ENCODE results near the gene AKAP6. TPM values are rescaled to one million over a fixed set of nuclear protein-coding genes. Genes with fewer than 3 reads are reported as not detected.

The AKAP6 gene
- total RNA-seq = 2.9 and 3.4 TPM in 2 replicates
- long read RNA-seq, partial matches to known transcripts = 1 of 5 reads
- long read RNA-seq, other reads (novel, unspliced or antisense) = 4 of 5 reads

GRCh38 chr14:32329146-32329545, at the start of gene AKAP6:
AKAP6 (plus strand) TSS chr14:32329298; CDS start chr14:32433494, 104,196 bp downstream.
- Mint-ChIP-seq H3K4me1 (ENCODE audit: low read depth) (peaks cover 14% of the 10 kb centered on the region), H3K4me3 (ENCODE audit: low read depth) (no peak within 1 kb of the TSS), H3K9me3 (ENCODE audit: low read depth) (no peaks in the 10 kb centered on the region), H3K27ac (peak within 1 kb of the TSS; percentile 46), H3K36me3 (ENCODE audit: insufficient read depth) (no peaks in the 10 kb centered on the region), H3K27me3 (no peaks in the 10 kb centered on the region)
- TF ChIP-seq CTCF (IDR thresholded peaks at IDR 0.05; ENCODE audit: unreplicated experiment) = no peak
- DNase-seq (ENCODE audit: low spot score, unreplicated experiment) = no peak

- TF ChIP-seq CTCF (IDR thresholded peaks at IDR 0.05; ENCODE audit: unreplicated experiment) = no peak
- Mint-ChIP-seq H3K4me3 (ENCODE audit: low read depth) (no peak overlapping the region), H3K9me3 (ENCODE audit: low read depth) (peaks cover 27% of the 10 kb centered on the region), H3K36me3 (ENCODE audit: insufficient read depth) (peaks cover 4% of the 10 kb centered on the region), H3K4me1 (ENCODE audit: low read depth) (no peaks in the 10 kb centered on the region), H3K27ac (no peak overlapping the region), H3K27me3 (no peaks in the 10 kb centered on the region)
- no peak for DNase-seq (ENCODE audit: low spot score, unreplicated experiment)
Observed at GRCh38 chr14:32286602-32287001, 42.5 kb upstream of the AKAP6 start.

- H3K27me3 Mint-ChIP-seq = no peaks in the 10 kb centered on the region
- no peak for TF ChIP-seq CTCF (IDR thresholded peaks at IDR 0.05; ENCODE audit: unreplicated experiment)
- DNase-seq (ENCODE audit: low spot score, unreplicated experiment) = no peak
- no peak overlapping the region for H3K4me3 Mint-ChIP-seq (ENCODE audit: low read depth)
- H3K9me3 Mint-ChIP-seq (ENCODE audit: low read depth) = peaks cover 5% of the 10 kb centered on the region
- H3K4me1 Mint-ChIP-seq (ENCODE audit: low read depth) = peaks cover 6% of the 10 kb centered on the region
- H3K36me3 Mint-ChIP-seq (ENCODE audit: insufficient read depth) = no peaks in the 10 kb centered on the region
- no peak overlapping the region for H3K27ac Mint-ChIP-seq
Observed at GRCh38 chr14:32296366-32296765, 32.7 kb upstream of the AKAP6 start.

- TF ChIP-seq CTCF (IDR thresholded peaks at IDR 0.05; ENCODE audit: unreplicated experiment) = no peak
- Mint-ChIP-seq H3K27ac (no peak overlapping the region), H3K36me3 (ENCODE audit: insufficient read depth) (no peaks in the 10 kb centered on the region), H3K9me3 (ENCODE audit: low read depth) (no peaks in the 10 kb centered on the region), H3K4me1 (ENCODE audit: low read depth) (peaks cover 8% of the 10 kb centered on the region), H3K27me3 (no peaks in the 10 kb centered on the region), H3K4me3 (ENCODE audit: low read depth) (no peak overlapping the region)
- no peak for DNase-seq (ENCODE audit: low spot score, unreplicated experiment)
Observed at GRCh38 chr14:32298346-32298745, 30.8 kb upstream of the AKAP6 start.

- Mint-ChIP-seq H3K27ac (no peak overlapping the region), H3K36me3 (ENCODE audit: insufficient read depth) (no peaks in the 10 kb centered on the region), H3K27me3 (no peaks in the 10 kb centered on the region), H3K9me3 (ENCODE audit: low read depth) (no peaks in the 10 kb centered on the region), H3K4me1 (ENCODE audit: low read depth) (peaks cover 8% of the 10 kb centered on the region), H3K4me3 (ENCODE audit: low read depth) (no peak overlapping the region)
- DNase-seq (ENCODE audit: low spot score, unreplicated experiment) = no peak
- no peak for TF ChIP-seq CTCF (IDR thresholded peaks at IDR 0.05; ENCODE audit: unreplicated experiment)
Observed at GRCh38 chr14:32300136-32300535, 29.0 kb upstream of the AKAP6 start.
